GM12892 (cell line): ENCODE measurements around the gene ZNRF2.

ENCODE experiments used
- POLR2A ChIP-seq: IDR thresholded peaks from 2 replicates; pipeline ENCODE4 v1.6.1; 2011; ENCODE audit warnings: low read depth, low read length, control low read depth
- POLR2AphosphoS5 ChIP-seq: IDR thresholded peaks from 2 replicates; pipeline ENCODE4 v1.6.1; 2011; ENCODE audit warnings: low read depth, low read length, control low read depth

DNA sequence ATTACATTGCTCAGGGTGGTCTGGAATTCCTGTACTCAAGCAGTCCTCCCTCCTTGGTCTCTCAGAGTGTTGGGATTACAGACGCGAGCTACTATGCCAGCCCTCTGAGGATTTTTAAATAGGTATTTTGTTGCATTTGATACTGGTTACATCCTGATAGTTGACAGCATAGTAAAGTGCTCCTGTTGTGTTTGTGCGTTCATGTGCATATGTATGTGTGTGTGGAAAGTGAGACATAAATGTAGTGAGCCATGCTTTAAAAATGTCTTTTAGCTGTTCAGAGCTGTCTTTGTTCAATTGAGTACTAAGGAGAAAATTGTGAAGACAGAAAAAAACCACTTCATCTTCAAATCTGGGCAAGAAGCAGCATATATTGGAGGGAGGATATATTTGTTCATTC, 27.8 kb downstream of the ZNRF2 start:
- TF ChIP-seq POLR2A: no peak
- no peak for TF ChIP-seq POLR2AphosphoS5
